Neural crest cell (in vitro differentiated cells): ENCODE results near the gene ZFAND6. TPM values are rescaled to one million over a fixed set of nuclear protein-coding genes. Genes with fewer than 3 reads are reported as not detected.

Experiments
- DNase-seq: peaks from one replicate; pipeline ENCODE4 v3.0.0; 2021; ENCODE audit warnings: low read depth, mixed read lengths, low spot score
- H3K27ac Mint-ChIP-seq: one replicate; pipeline ENCODE4 v1.8.0; 2021; ENCODE audit warnings: mild to moderate bottlenecking, mixed read lengths; ENCODE audit not compliant: unreplicated experiment
- H3K27me3 Mint-ChIP-seq: 2 replicates; pipeline ENCODE4 v1.8.0; 2021; ENCODE audit warnings: low read depth, mild to moderate bottlenecking, mixed read lengths
- H3K36me3 Mint-ChIP-seq: 2 replicates; pipeline ENCODE4 v1.8.0; 2021; ENCODE audit warnings: low read depth, mild to moderate bottlenecking, mixed read lengths
- H3K4me1 Mint-ChIP-seq: 2 replicates; pipeline ENCODE4 v1.8.0; 2021; ENCODE audit warnings: mixed read lengths
- H3K4me3 Mint-ChIP-seq: one replicate; pipeline ENCODE4 v1.8.0; 2021; ENCODE audit warnings: mild to moderate bottlenecking, mixed read lengths
- H3K9me3 Mint-ChIP-seq: 2 replicates; pipeline ENCODE4 v1.8.0; 2021; ENCODE audit warnings: mixed read lengths
- CTCF ChIP-seq: fragments of 200-600 bp; sonication (generic); conservative IDR thresholded peaks from 2 replicates; pipeline ENCODE4 v1.5.0; 2021; ENCODE audit warnings: antibody characterized with exemption, mild to moderate bottlenecking
- total RNA-seq: library from RNA; stranded (reverse); gene quantifications from 2 replicates; pipeline ENCODE4 v1.2.1, GENCODE V29; 2021

Gene ZFAND6
- total RNA-seq, 1 donor from 2014 or later: 50.6 TPM

- Mint-ChIP-seq H3K27ac (no peak overlapping the region), H3K36me3 (no peaks in the 10 kb centered on the region), H3K4me3 (no peak overlapping the region), H3K9me3 (no peaks in the 10 kb centered on the region), H3K4me1 (peaks cover 11% of the 10 kb centered on the region), H3K27me3 (no peaks in the 10 kb centered on the region)
- TF ChIP-seq CTCF: no peak
- no peak for DNase-seq
Measured at GRCh38 chr15:80100247-80100646, 40.8 kb downstream of the ZFAND6 start.

- Mint-ChIP-seq H3K27ac (no peak overlapping the region), H3K36me3 (no peaks in the 10 kb centered on the region), H3K27me3 (no peaks in the 10 kb centered on the region), H3K4me1 (no peaks in the 10 kb centered on the region), H3K9me3 (no peaks in the 10 kb centered on the region), H3K4me3 (no peak overlapping the region)
- TF ChIP-seq CTCF: no peak
- no peak for DNase-seq
Measured at GRCh38 chr15:80105193-80105592, 45.7 kb downstream of the ZFAND6 start.

GRCh38 chr15:80105595-80105994, 46.1 kb downstream of the ZFAND6 start:
- Mint-ChIP-seq H3K4me1 (no peaks in the 10 kb centered on the region), H3K27ac (no peak overlapping the region), H3K36me3 (no peaks in the 10 kb centered on the region), H3K27me3 (no peaks in the 10 kb centered on the region), H3K9me3 (no peaks in the 10 kb centered on the region), H3K4me3 (no peak overlapping the region)
- DNase-seq: no peak
- no peak for TF ChIP-seq CTCF

- Mint-ChIP-seq H3K4me1 (no peaks in the 10 kb centered on the region), H3K4me3 (no peak overlapping the region), H3K27me3 (no peaks in the 10 kb centered on the region), H3K9me3 (no peaks in the 10 kb centered on the region), H3K27ac (no peak overlapping the region), H3K36me3 (no peaks in the 10 kb centered on the region)
- no peak for DNase-seq
- TF ChIP-seq CTCF: no peak
Measured at GRCh38 chr15:80106051-80106450, 46.6 kb downstream of the ZFAND6 start.

- DNase-seq: no peak
- Mint-ChIP-seq H3K27ac (no peak overlapping the region), H3K4me1 (no peaks in the 10 kb centered on the region), H3K27me3 (no peaks in the 10 kb centered on the region), H3K4me3 (no peak overlapping the region), H3K9me3 (no peaks in the 10 kb centered on the region), H3K36me3 (no peaks in the 10 kb centered on the region)
- no peak for TF ChIP-seq CTCF
Measured at GRCh38 chr15:80107204-80107603, 47.7 kb downstream of the ZFAND6 start.

GRCh38 chr15:80107774-80108173, 48.3 kb downstream of the ZFAND6 start:
- no peak overlapping the region for H3K27ac Mint-ChIP-seq
- no peaks in the 10 kb centered on the region for H3K9me3 Mint-ChIP-seq
- no peak overlapping the region for H3K4me3 Mint-ChIP-seq
- H3K4me1 Mint-ChIP-seq: no peaks in the 10 kb centered on the region
- no peak for DNase-seq
- H3K36me3 Mint-ChIP-seq: no peaks in the 10 kb centered on the region
- no peaks in the 10 kb centered on the region for H3K27me3 Mint-ChIP-seq
- TF ChIP-seq CTCF: no peak
